Lung (tissue), 12 donors: ENCODE data around the gene TEKT3. TPM values are rescaled to one million over a fixed set of nuclear protein-coding genes. Genes with fewer than 3 reads are reported as not detected.

Experiments
- ATAC-seq: fragments of 200-7000 bp; cut with Tn5 transposase; one replicate; pipeline ENCODE4 v1.9.1; 2020; ENCODE audit warnings: moderate number of reproducible peaks; ENCODE audit not compliant: insufficient read depth, low FRiP score
- DNase-seq, 3 donors: peaks; one replicate each; pipeline ENCODE4 v3.0.0-alpha.2; 2013 to 2017
- H3K27ac ChIP-seq, 2 donors: one replicate each; pipeline ENCODE4 v1.5.1; 2013; ENCODE audit warnings: mild to moderate bottlenecking in 2 of 2, moderate library complexity in 2 of 2, control low read depth in 1 of 2, inconsistent platforms in 1 of 2, low read depth in 1 of 2, low read length in 1 of 2
- H3K27me3 ChIP-seq, 3 donors: one replicate each; pipeline ENCODE4 v1.5.1; 2013; ENCODE audit warnings: low read length in 2 of 3; ENCODE audit not compliant: control insufficient read depth in 3 of 3, insufficient read depth in 3 of 3
- H3K36me3 ChIP-seq, 4 donors: one replicate each; pipeline ENCODE4 v1.5.1; 2013; ENCODE audit warnings: low read length in 4 of 4, mild to moderate bottlenecking in 1 of 4, moderate library complexity in 1 of 4; ENCODE audit not compliant: control insufficient read depth in 4 of 4, insufficient read depth in 4 of 4
- H3K4me1 ChIP-seq, 5 donors: one replicate each; pipeline ENCODE4 v1.5.1; 2013; ENCODE audit warnings: low read length in 5 of 5, mild to moderate bottlenecking in 2 of 5, moderate library complexity in 1 of 5; ENCODE audit not compliant: control insufficient read depth in 5 of 5, insufficient read depth in 5 of 5
- H3K4me3 ChIP-seq: one replicate; pipeline ENCODE4 v1.5.1; 2013; ENCODE audit warnings: mild to moderate bottlenecking, control low read depth, moderate library complexity
- H3K9ac ChIP-seq, 2 donors: one replicate each; pipeline ENCODE4 v1.5.1; 2013; ENCODE audit warnings: low read length in 2 of 2, control low read depth in 1 of 2; ENCODE audit not compliant: insufficient read depth in 1 of 2
- H3K9me3 ChIP-seq, 4 donors: one replicate each; pipeline ENCODE4 v1.5.1; 2013; ENCODE audit warnings: low read length in 3 of 4, mild to moderate bottlenecking in 1 of 4, moderate library complexity in 1 of 4; ENCODE audit not compliant: control insufficient read depth in 4 of 4, insufficient read depth in 3 of 4
- WGBS, 2 donors: extraction: QIAGEN DNeasy Blood & Tissue Kit; methylation state at CpG; one replicate each; pipeline ENCODE4 v1.1.7; 2013; 5-methylcytosine and 5-hydroxymethylcytosine counted together
- polyA plus RNA-seq, 2 donors: library from polyadenylated mRNA; stranded (reverse); fragments of 200-250 nt; gene quantifications; one replicate each; pipeline ENCODE4 v1.2.1, GENCODE V29; 2013
- total RNA-seq, 2 donors: library from RNA; depleted of rRNA in 1 of 2; stranded (reverse); fragments of >200 nt in 1 of 2; gene quantifications; one replicate each; pipeline ENCODE4 v1.2.1, GENCODE V29; 2014 to 2021
- TF ChIP-seq, protein P1 (sequence below): IDR thresholded peaks from 2 replicates; pipeline ENCODE4 v1.5.1; 2012; ENCODE audit warnings: mild to moderate bottlenecking; ENCODE audit errors: control extremely low read depth, extremely low read depth
- donor health status: control.
- donor health status: control.
- donor health status: Bipolar disorder and iron deficiency.
- donor health status: healthy.
- donor health status: DM: yes; HTN: yes; CAD: no.

The TEKT3 gene
- total and polyA plus RNA-seq, 4 donors = 1.2 to 5.4 (median 1.7) TPM

DNA sequence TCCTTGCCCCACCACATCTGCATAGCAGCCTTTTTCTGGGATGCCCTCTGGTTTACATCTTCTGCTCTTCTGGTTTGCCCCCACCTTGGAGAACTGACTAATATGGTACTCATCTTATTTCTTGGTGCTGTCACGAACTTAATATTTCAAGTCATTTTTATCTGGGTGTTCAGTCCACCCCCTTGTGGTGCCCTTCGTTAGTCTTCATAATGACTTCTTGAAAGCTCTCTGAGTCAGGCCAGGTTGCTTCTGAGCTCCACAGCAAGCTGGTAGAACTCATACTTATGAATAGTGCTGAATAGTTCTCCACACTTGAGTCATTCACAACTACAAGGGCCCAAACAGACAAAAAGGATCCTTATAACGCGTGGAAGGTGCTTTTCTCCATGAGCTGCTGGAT lies 35.8 kb upstream of the TEKT3 start:
- H3K9me3 ChIP-seq = no peaks in the 10 kb centered on the region
- peak; percentile 27 for ATAC-seq
- WGBS, 2 donors = 75 to 90% methylated on average over 4 of the region's 4 CpGs
- H3K27ac ChIP-seq = no peak overlapping the region
- no peaks in the 10 kb centered on the region for H3K27me3 ChIP-seq
- TF ChIP-seq, protein P1, sequence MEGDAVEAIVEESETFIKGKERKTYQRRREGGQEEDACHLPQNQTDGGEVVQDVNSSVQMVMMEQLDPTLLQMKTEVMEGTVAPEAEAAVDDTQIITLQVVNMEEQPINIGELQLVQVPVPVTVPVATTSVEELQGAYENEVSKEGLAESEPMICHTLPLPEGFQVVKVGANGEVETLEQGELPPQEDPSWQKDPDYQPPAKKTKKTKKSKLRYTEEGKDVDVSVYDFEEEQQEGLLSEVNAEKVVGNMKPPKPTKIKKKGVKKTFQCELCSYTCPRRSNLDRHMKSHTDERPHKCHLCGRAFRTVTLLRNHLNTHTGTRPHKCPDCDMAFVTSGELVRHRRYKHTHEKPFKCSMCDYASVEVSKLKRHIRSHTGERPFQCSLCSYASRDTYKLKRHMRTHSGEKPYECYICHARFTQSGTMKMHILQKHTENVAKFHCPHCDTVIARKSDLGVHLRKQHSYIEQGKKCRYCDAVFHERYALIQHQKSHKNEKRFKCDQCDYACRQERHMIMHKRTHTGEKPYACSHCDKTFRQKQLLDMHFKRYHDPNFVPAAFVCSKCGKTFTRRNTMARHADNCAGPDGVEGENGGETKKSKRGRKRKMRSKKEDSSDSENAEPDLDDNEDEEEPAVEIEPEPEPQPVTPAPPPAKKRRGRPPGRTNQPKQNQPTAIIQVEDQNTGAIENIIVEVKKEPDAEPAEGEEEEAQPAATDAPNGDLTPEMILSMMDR = no peak
- H3K4me3 ChIP-seq = no peak overlapping the region
- no peak for DNase-seq
- no peaks in the 10 kb centered on the region for H3K36me3 ChIP-seq
- H3K4me1 ChIP-seq = peaks cover 0 to 4% (median 0%) of the 10 kb centered on the region in 5 donors
- H3K9ac ChIP-seq = no peak overlapping the region

DNA sequence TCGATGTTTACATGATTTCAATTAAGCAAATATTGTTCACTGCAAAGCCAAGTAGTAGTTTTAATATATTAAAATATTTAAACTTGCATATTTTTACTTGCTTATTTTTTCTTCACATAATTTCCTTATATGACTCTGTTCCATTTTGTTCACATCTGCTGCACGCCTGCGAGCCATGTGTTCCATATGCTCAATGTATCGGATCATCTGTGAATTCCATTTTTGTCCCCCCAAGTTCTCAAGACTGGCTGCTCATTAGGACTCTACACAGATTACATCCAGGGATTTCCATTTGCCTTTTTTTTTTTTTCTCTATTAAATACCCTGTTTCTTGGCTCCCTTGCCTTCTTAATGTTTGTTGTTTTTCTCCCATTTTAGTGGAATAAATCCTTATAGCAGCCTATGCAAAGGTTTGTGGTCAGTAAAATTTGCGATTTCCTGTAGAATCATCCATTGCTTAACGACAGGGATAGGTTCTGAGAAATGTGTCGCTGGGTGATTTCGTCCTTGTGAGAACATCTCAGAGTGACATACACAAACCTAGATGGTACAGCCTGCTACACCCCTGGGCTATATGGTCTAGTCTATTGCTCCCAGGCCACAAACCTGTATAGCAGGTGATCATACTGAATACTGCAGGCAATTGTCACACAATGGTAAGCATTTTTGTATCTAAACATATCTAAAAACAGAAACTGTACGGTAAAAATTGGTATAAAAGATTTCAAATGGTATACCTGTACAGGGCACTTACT lies 30.2 kb upstream of the TEKT3 start:
- ATAC-seq (no peak), DNase-seq (no peak)
- peaks cover 0 to 1% (median 0%) of the 10 kb centered on the region in 5 donors for H3K4me1 ChIP-seq
- H3K4me3 ChIP-seq = no peak overlapping the region
- WGBS, 2 donors = 75 to 93% methylated on average over 9 of the region's 9 CpGs
- no peaks in the 10 kb centered on the region for H3K9me3 ChIP-seq
- no peaks in the 10 kb centered on the region for H3K27me3 ChIP-seq
- TF ChIP-seq, protein P1 = no peak
- H3K9ac ChIP-seq = no peak overlapping the region
- no peak overlapping the region for H3K27ac ChIP-seq
- H3K36me3 ChIP-seq = no peaks in the 10 kb centered on the region

DNA sequence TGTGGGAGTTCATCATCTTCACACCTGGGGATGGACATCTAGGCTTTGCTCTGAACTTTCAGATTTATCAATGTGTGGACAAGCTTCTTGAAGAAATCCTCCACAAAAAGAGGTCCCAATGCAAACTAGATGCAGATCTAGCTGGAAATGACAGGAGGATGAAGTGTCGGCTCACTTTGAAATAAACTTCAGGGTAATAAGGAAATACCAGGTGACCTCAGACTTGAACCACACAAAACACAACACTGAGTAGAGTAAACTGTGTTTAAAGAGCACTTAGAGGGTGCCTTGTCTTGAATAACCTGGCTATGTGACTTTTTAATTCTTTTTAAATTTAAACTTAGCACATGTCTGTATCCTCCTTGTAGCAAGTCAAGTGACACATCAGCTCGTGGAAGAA lies 27.2 kb upstream of the TEKT3 start:
- ATAC-seq = no peak
- Histone ChIP-seq H3K27ac (no peak overlapping the region), H3K27me3 (no peaks in the 10 kb centered on the region), H3K9ac (no peak overlapping the region), H3K9me3 (no peaks in the 10 kb centered on the region), H3K4me3 (no peak overlapping the region), H3K36me3 (no peaks in the 10 kb centered on the region), H3K4me1 (peaks cover 0 to 3% (median 0%) of the 10 kb centered on the region in 5 donors)
- no peak for DNase-seq
- WGBS, 2 donors = 44 to 45% methylated on average over 2 of the region's 2 CpGs
- TF ChIP-seq, protein P1 = no peak
